H9 (cell line): ENCODE data around the gene ARMH3. TPM values are rescaled to one million over a fixed set of nuclear protein-coding genes. Genes with fewer than 3 reads are reported as not detected.

ENCODE experiments used
- DNase-seq: peaks from one replicate; pipeline ENCODE4 v3.0.0-alpha.2; 2017
- H2AFZ ChIP-seq: one replicate; pipeline ENCODE4 v1.6.1; 2013; ENCODE audit warnings: mild to moderate bottlenecking, low read length, control low read depth, moderate library complexity
- H2AK5ac ChIP-seq: 2 replicates; pipeline ENCODE4 v1.6.1; 2013; ENCODE audit warnings: low read length, control low read depth, mixed read lengths; ENCODE audit not compliant: insufficient read length
- H2BK120ac ChIP-seq: one replicate; pipeline ENCODE4 v1.6.1; 2013; ENCODE audit warnings: low read depth, mild to moderate bottlenecking, low read length, control low read depth, inconsistent platforms; ENCODE audit not compliant: poor library complexity, severe bottlenecking
- H2BK12ac ChIP-seq: 2 replicates; pipeline ENCODE4 v1.6.1; 2013; ENCODE audit warnings: low read length, control low read depth, mixed read lengths, low read depth; ENCODE audit not compliant: insufficient read length
- H2BK15ac ChIP-seq: 2 replicates; pipeline ENCODE4 v1.6.1; 2013; ENCODE audit warnings: low read depth, low read length, control low read depth
- H2BK20ac ChIP-seq: one replicate; pipeline ENCODE4 v1.6.1; 2013; ENCODE audit warnings: low read depth, mild to moderate bottlenecking, low read length, control low read depth, inconsistent platforms; ENCODE audit not compliant: poor library complexity, severe bottlenecking
- H2BK5ac ChIP-seq: 2 replicates; pipeline ENCODE4 v1.6.1; 2013; ENCODE audit warnings: low read length, control low read depth, mixed read lengths; ENCODE audit not compliant: insufficient read length
- H3K14ac ChIP-seq: 2 replicates; pipeline ENCODE4 v1.6.1; 2013; ENCODE audit warnings: low read length, control low read depth; ENCODE audit not compliant: insufficient read depth
- H3K18ac ChIP-seq: 2 replicates; pipeline ENCODE4 v1.6.1; 2013; ENCODE audit warnings: low read depth, mild to moderate bottlenecking, mixed read lengths, low read length, control low read depth; ENCODE audit not compliant: insufficient read length
- H3K23ac ChIP-seq: 2 replicates; pipeline ENCODE4 v1.6.1; 2013; ENCODE audit warnings: low read length, control low read depth, mixed read lengths, low read depth; ENCODE audit not compliant: insufficient read length
- H3K23me2 ChIP-seq: 2 replicates; pipeline ENCODE4 v1.6.1; 2013; ENCODE audit warnings: low read depth, mild to moderate bottlenecking, mixed read lengths, low read length, control low read depth; ENCODE audit not compliant: insufficient read length, poor library complexity, severe bottlenecking
- H3K27ac ChIP-seq: 2 replicates; pipeline ENCODE4 v1.5.1; 2013; ENCODE audit warnings: low read length, control low read depth, mixed read lengths, low read depth; ENCODE audit not compliant: insufficient read length
- H3K27me3 ChIP-seq: 2 replicates; pipeline ENCODE4 v1.6.1; 2013; ENCODE audit warnings: low read length, control low read depth, inconsistent platforms; ENCODE audit not compliant: insufficient read depth
- H3K4ac ChIP-seq: 2 replicates; pipeline ENCODE4 v1.6.1; 2013; ENCODE audit warnings: low read depth, mild to moderate bottlenecking, control low read depth, inconsistent platforms, low read length, moderate library complexity
- H3K4me1 ChIP-seq: 2 replicates; pipeline ENCODE4 v1.6.1; 2013; ENCODE audit warnings: low read length, control low read depth, inconsistent platforms; ENCODE audit not compliant: insufficient read depth
- H3K4me2 ChIP-seq: 2 replicates; pipeline ENCODE4 v1.6.1; 2013; ENCODE audit warnings: low read length, control low read depth, mixed read lengths; ENCODE audit not compliant: insufficient read length, insufficient read depth
- H3K56ac ChIP-seq: 2 replicates; pipeline ENCODE4 v1.6.1; 2013; ENCODE audit warnings: low read depth, mild to moderate bottlenecking, mixed read lengths, low read length, control low read depth; ENCODE audit not compliant: insufficient read length
- H3K79me1 ChIP-seq: 2 replicates; pipeline ENCODE4 v1.6.1; 2013; ENCODE audit warnings: low read depth, mild to moderate bottlenecking, moderate library complexity, low read length, control low read depth, inconsistent platforms; ENCODE audit not compliant: insufficient read depth, poor library complexity, severe bottlenecking
- H3K79me2 ChIP-seq: 2 replicates; pipeline ENCODE4 v1.6.1; 2013; ENCODE audit warnings: low read length, control low read depth, inconsistent platforms; ENCODE audit not compliant: insufficient read depth
- H3K9ac ChIP-seq: 2 replicates; pipeline ENCODE4 v1.6.1; 2013; ENCODE audit warnings: low read length, control low read depth, mixed read lengths; ENCODE audit not compliant: insufficient read length; ENCODE audit errors: extremely low read depth
- H3K9me3 ChIP-seq: one replicate; pipeline ENCODE4 v1.6.1; 2013; ENCODE audit warnings: low read depth, low read length, inconsistent platforms; ENCODE audit not compliant: control insufficient read depth
- H3T11ph ChIP-seq: one replicate; pipeline ENCODE4 v1.6.1; 2013; ENCODE audit warnings: mild to moderate bottlenecking, low read length, control low read depth, inconsistent platforms
- H4K20me1 ChIP-seq: one replicate; pipeline ENCODE4 v1.6.1; 2013; ENCODE audit not compliant: control insufficient read depth, insufficient read length, insufficient read depth
- H4K5ac ChIP-seq: 2 replicates; pipeline ENCODE4 v1.6.1; 2013; ENCODE audit warnings: low read depth, mild to moderate bottlenecking, mixed read lengths, low read length, control low read depth; ENCODE audit not compliant: insufficient read length
- H4K8ac ChIP-seq: replicated peaks from 2 replicates; pipeline ENCODE4 v1.6.1; 2013; ENCODE audit warnings: low read length, control low read depth, mixed read lengths, low read depth; ENCODE audit not compliant: insufficient read length
- H4K91ac ChIP-seq: 2 replicates; pipeline ENCODE4 v1.6.1; 2013; ENCODE audit warnings: low read depth, mild to moderate bottlenecking, moderate library complexity, mixed read lengths, low read length, control low read depth; ENCODE audit not compliant: insufficient read length
- H3K27ac Mint-ChIP-seq, 3 experiments: 2 replicates in 2 of 3; 3 replicates in 1 of 3; pipeline ENCODE4 v1.8.0; 2020 to 2021; ENCODE audit warnings: mixed read lengths in 3 of 3, mild to moderate bottlenecking in 1 of 3, moderate library complexity in 1 of 3
- H3K27me3 Mint-ChIP-seq: 2 replicates; pipeline ENCODE4 v1.8.0; 2021; ENCODE audit warnings: low read depth, mild to moderate bottlenecking, moderate library complexity, mixed read lengths
- H3K36me3 Mint-ChIP-seq, 3 experiments: 2 replicates in 2 of 3; 3 replicates in 1 of 3; pipeline ENCODE4 v1.8.0; 2020 to 2021; ENCODE audit warnings: low read depth in 3 of 3, mixed read lengths in 3 of 3; ENCODE audit not compliant: insufficient read depth in 1 of 3
- H3K4me1 Mint-ChIP-seq, 2 experiments: 2 replicates each; pipeline ENCODE4 v1.8.0; 2020; ENCODE audit warnings: mixed read lengths in 2 of 2
- H3K4me3 Mint-ChIP-seq, 2 experiments: 2 replicates in 1 of 2; 3 replicates in 1 of 2; pipeline ENCODE4 v1.8.0; 2020 to 2021; ENCODE audit warnings: mild to moderate bottlenecking in 2 of 2, mixed read lengths in 2 of 2, moderate library complexity in 1 of 2
- H3K9me3 Mint-ChIP-seq, 2 experiments: 2 replicates in 1 of 2; 3 replicates in 1 of 2; pipeline ENCODE4 v1.8.0; 2020; ENCODE audit warnings: mild to moderate bottlenecking in 2 of 2, mixed read lengths in 2 of 2, moderate library complexity in 1 of 2
- total RNA-seq: library from RNA; stranded (reverse); gene quantifications from 2 replicates; pipeline ENCODE4 v1.2.1, GENCODE V29; 2021
- TF ChIP-seq, protein P1 (sequence below): fragments of 200-600 bp; sonication (generic); conservative IDR thresholded peaks from 3 replicates; pipeline ENCODE4 v1.8.0; 2021; ENCODE audit warnings: antibody characterized with exemption, mild to moderate bottlenecking

Gene ARMH3
- total RNA-seq, 1 experiment from 2014 or later = 20.4 TPM

DNA sequence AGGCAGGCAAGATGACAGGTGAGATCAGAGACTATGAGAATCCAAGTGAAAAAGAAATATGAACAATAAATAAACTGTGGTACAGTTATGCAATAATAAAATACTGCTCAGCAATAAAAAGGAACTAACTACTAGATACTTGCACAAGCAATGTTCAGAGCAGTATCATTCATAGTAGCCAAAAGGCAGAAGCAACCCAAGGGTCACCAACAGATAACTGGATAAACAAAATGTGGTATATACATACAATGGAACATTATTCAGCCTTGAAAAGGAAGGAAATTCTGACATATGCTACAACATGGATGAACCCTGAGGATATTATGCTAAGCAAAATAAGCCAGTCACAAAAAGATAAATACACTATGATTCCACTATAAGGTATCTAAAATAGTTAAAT, 135.4 kb downstream of the ARMH3 start:
- no peak overlapping the region for H3K27ac Mint-ChIP-seq

More for the DNA sequence above, 135.4 kb downstream of the ARMH3 start:
- no peak overlapping the region for H2BK120ac ChIP-seq
- H3K36me3 Mint-ChIP-seq = no peaks in the 10 kb centered on the region; a peak in 1 of 7 replicates
- H2BK15ac ChIP-seq = no peak overlapping the region
- H3K9me3 ChIP-seq = no peaks in the 10 kb centered on the region
- no peak overlapping the region for H3K56ac ChIP-seq
- H3K9ac ChIP-seq = no peak overlapping the region
- no peak overlapping the region for H3K4ac ChIP-seq
- H3K4me2 ChIP-seq = no peak overlapping the region
- no peak overlapping the region for H4K8ac ChIP-seq
- no peak overlapping the region for H3K14ac ChIP-seq
- H3K23me2 ChIP-seq = no peaks in the 10 kb centered on the region
- no peak overlapping the region for H3T11ph ChIP-seq
- H3K79me2 ChIP-seq = no peaks in the 10 kb centered on the region
- H3K27me3 ChIP-seq = no peaks in the 10 kb centered on the region
- peaks cover 33 to 38% of the 10 kb centered on the region in 2 experiments for H3K4me1 Mint-ChIP-seq
- no peak overlapping the region for H3K23ac ChIP-seq
- no peak overlapping the region for H3K4me3 Mint-ChIP-seq
- H3K79me1 ChIP-seq = no peaks in the 10 kb centered on the region
- H3K9me3 Mint-ChIP-seq = no peaks in the 10 kb centered on the region
- no peak overlapping the region for H2AFZ ChIP-seq
- no peak overlapping the region for H2AK5ac ChIP-seq
- DNase-seq = no peak
- TF ChIP-seq, protein P1, sequence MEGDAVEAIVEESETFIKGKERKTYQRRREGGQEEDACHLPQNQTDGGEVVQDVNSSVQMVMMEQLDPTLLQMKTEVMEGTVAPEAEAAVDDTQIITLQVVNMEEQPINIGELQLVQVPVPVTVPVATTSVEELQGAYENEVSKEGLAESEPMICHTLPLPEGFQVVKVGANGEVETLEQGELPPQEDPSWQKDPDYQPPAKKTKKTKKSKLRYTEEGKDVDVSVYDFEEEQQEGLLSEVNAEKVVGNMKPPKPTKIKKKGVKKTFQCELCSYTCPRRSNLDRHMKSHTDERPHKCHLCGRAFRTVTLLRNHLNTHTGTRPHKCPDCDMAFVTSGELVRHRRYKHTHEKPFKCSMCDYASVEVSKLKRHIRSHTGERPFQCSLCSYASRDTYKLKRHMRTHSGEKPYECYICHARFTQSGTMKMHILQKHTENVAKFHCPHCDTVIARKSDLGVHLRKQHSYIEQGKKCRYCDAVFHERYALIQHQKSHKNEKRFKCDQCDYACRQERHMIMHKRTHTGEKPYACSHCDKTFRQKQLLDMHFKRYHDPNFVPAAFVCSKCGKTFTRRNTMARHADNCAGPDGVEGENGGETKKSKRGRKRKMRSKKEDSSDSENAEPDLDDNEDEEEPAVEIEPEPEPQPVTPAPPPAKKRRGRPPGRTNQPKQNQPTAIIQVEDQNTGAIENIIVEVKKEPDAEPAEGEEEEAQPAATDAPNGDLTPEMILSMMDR = no peak
- no peak overlapping the region for H2BK20ac ChIP-seq
- no peak overlapping the region for H3K18ac ChIP-seq
- H3K27ac ChIP-seq = no peak overlapping the region
- no peak overlapping the region for H2BK5ac ChIP-seq
- no peak overlapping the region for H2BK12ac ChIP-seq
- H3K4me1 ChIP-seq = peaks cover 10% of the 10 kb centered on the region; the same call in 1 of the 2 replicates
- no peak overlapping the region for H4K5ac ChIP-seq
- H4K20me1 ChIP-seq = no peaks in the 10 kb centered on the region
- no peak overlapping the region for H4K91ac ChIP-seq
- no peaks in the 10 kb centered on the region for H3K27me3 Mint-ChIP-seq
